ENCODE results near the gene PVR. TPM values are rescaled to one million over a fixed set of nuclear protein-coding genes. Genes with fewer than 3 reads are reported as not detected.

Gene PVR
- total and polyA plus RNA-seq, 2 of the 4 experiments (the other 2 are of a cell fraction) = 106 to 122 TPM

GRCh38 chr19:44600466-44600865 is 43.2 kb upstream of the PVR start:
- intact Hi-C loops (cut with micrococcal nuclease) (loop anchor here (5.0 kb wide), 1 partner anchor 42 kb away; the partner anchor contains the start of gene PVR), in situ Hi-C loops (cut with MboI; ENCODE audit: low sequenced_read_pairs) (no loop called here), dilution Hi-C loops (cut with HindIII; ENCODE audit: low sequenced_read_pairs, unreplicated experiment) (no loop called here)
- Histone ChIP-seq H4K8ac (ENCODE audit: low read depth in 2 of 2, low read length in 2 of 2) (peak overlapping the region; percentile 20 to 56; a peak in 2 of 4 replicates), H4K20me1 (ENCODE audit: insufficient read depth, low read length) (no peaks in the 10 kb centered on the region), H4K5ac (ENCODE audit: low read depth, low read length) (peak overlapping the region; percentile 7), H3K4me1 (ENCODE audit: control insufficient read depth, insufficient read depth, low read length) (peaks cover 15% of the 10 kb centered on the region), H3K9ac (ENCODE audit: low read depth, low read length) (peak overlapping the region; percentile 19; the same call in 1 of the 2 replicates), H3K23ac (ENCODE audit: low read depth, low read length) (no peak overlapping the region), H2AK9ac (replicated peaks; ENCODE audit: low read depth, low read length, poor library complexity) (no peak overlapping the region), H3K14ac (replicated peaks; ENCODE audit: low read depth, low read length) (peak overlapping the region; percentile 38; the same call in 1 of the 2 replicates), H3K9me3 (ENCODE audit: control insufficient read depth, insufficient read depth, low read length) (peaks cover 4% of the 10 kb centered on the region; the same call in 1 of the 2 replicates), H3K18ac (ENCODE audit: low read depth, low read length) (no peak overlapping the region; the same call in 1 of the 2 replicates), H3K79me1 (ENCODE audit: low read depth in 1 of 2, low read length in 2 of 2) (no peaks in the 10 kb centered on the region), H2BK120ac (ENCODE audit: low read depth, low read length) (peak overlapping the region; percentile 88), H3K4me3 (ENCODE audit: insufficient read depth, low read depth, low read length) (no peak overlapping the region), H4K91ac (ENCODE audit: insufficient read depth, low read depth, low read length) (peak overlapping the region; percentile 70; the same call in 1 of the 2 replicates), H2AK5ac (ENCODE audit: low read depth, low read length) (no peak overlapping the region), H2AFZ (replicated peaks; ENCODE audit: low read length, poor library complexity) (no peak overlapping the region), H3K56ac (ENCODE audit: extremely low read depth, insufficient read depth, low read length) (no peak overlapping the region), H3K27me3 (ENCODE audit: control insufficient read depth, insufficient read depth, low read length) (no peaks in the 10 kb centered on the region), H3K36me3 (ENCODE audit: control insufficient read depth, insufficient read depth, low read length) (no peaks in the 10 kb centered on the region), H3K4ac (ENCODE audit: low read depth, low read length) (peak overlapping the region; percentile 42; the same call in 1 of the 2 replicates), H3K4me2 (ENCODE audit: low read depth, low read length) (no peak overlapping the region), H2BK5ac (ENCODE audit: low read depth, low read length, poor library complexity, severe bottlenecking) (no peak overlapping the region), H3K27ac (ENCODE audit: insufficient read depth, low read length) (peak overlapping the region; percentile 63; the same call in 1 of the 2 replicates), H2BK15ac (ENCODE audit: low read depth, low read length) (0 out of 3 replicates have a peak overlapping the region, but pooled peaks have one; percentile 38), H2BK20ac (ENCODE audit: low read depth, low read length) (peak overlapping the region; percentile 82), H3K9me1 (ENCODE audit: insufficient read depth, low read length) (peaks cover 5% of the 10 kb centered on the region)
- DNase-seq (peak; percentile 32), ATAC-seq (ENCODE audit: low read depth) (no peak)
- ChIA-PET POLR2A (ENCODE audit: unreplicated experiment) (no interaction called here), CTCF (no interaction called here)
- 45% methylated on average over 2 of the region's 4 CpGs; no CpG with 5 or more reads in 1 of the 2 experiments for WGBS, 2 experiments (ENCODE audit: extremely low coverage in 2 of 2, insufficient read length in 1 of 2)
- TF ChIP-seq CEBPB (IDR thresholded peaks at IDR 0.05; ENCODE audit: low read depth, low read length) (no peak), NFE2L2 (IDR thresholded peaks at IDR 0.05; ENCODE audit: low read depth, low read length) (no peak), ELK1 (IDR thresholded peaks at IDR 0.05; ENCODE audit: borderline replicate concordance, low read depth, low read length) (no peak), CTCF (conservative IDR thresholded peaks at IDR 0.05; ENCODE audit: low read depth, low read length) (no peak), RFX5 (IDR thresholded peaks at IDR 0.05; ENCODE audit: low read depth, low read length) (no peak), USF2 (IDR thresholded peaks at IDR 0.05; ENCODE audit: low read depth, low read length) (no peak), RAD21 (IDR thresholded peaks at IDR 0.05; ENCODE audit: low read length) (no peak), SMC3 (IDR thresholded peaks at IDR 0.05; ENCODE audit: low read depth, low read length) (no peak), MAFK (IDR thresholded peaks at IDR 0.05; ENCODE audit: low read depth, low read length) (no peak), MXI1 (IDR thresholded peaks at IDR 0.05; ENCODE audit: borderline replicate concordance, low read depth, low read length) (no peak)
- BruUV-seq (replicated peaks) = no TSS peak
